Trophoblast cell (in vitro differentiated cells and primary cell): ENCODE data around the gene LCOR.
"Not testable (repeated sequence)": the region's sequence is repeated elsewhere in the genome, so short reads cannot be mapped to it uniquely, and the experiment has no call there.

Experiments used
- DNase-seq, 2 donors: peaks; one replicate each; pipeline ENCODE4 v3.0.0-alpha.2; 2016
- H2AFZ ChIP-seq: 2 replicates; pipeline ENCODE4 v1.6.1; 2013; ENCODE audit warnings: low read length, moderate library complexity, mild to moderate bottlenecking; ENCODE audit not compliant: insufficient read depth, poor library complexity
- H2AK5ac ChIP-seq: 2 replicates; pipeline ENCODE4 v1.6.1; 2013; ENCODE audit warnings: mild to moderate bottlenecking, low read length
- H2BK120ac ChIP-seq: 2 replicates; pipeline ENCODE4 v1.6.1; 2013; ENCODE audit warnings: low read length, mild to moderate bottlenecking, moderate library complexity; ENCODE audit not compliant: insufficient read depth, poor library complexity
- H2BK12ac ChIP-seq: 2 replicates; pipeline ENCODE4 v1.6.1; 2013; ENCODE audit warnings: mild to moderate bottlenecking, low read length, moderate library complexity
- H2BK5ac ChIP-seq: 2 replicates; pipeline ENCODE4 v1.6.1; 2013; ENCODE audit warnings: low read length, low read depth, moderate library complexity, mild to moderate bottlenecking; ENCODE audit not compliant: poor library complexity
- H3K14ac ChIP-seq: 2 replicates; pipeline ENCODE4 v1.6.1; 2013; ENCODE audit warnings: mild to moderate bottlenecking, low read length
- H3K18ac ChIP-seq: 2 replicates; pipeline ENCODE4 v1.6.1; 2013; ENCODE audit warnings: mild to moderate bottlenecking, low read length
- H3K23ac ChIP-seq: 2 replicates; pipeline ENCODE4 v1.6.1; 2013; ENCODE audit warnings: low read length
- H3K27ac ChIP-seq: 2 replicates; pipeline ENCODE4 v1.5.1; 2013; ENCODE audit warnings: low read depth, mild to moderate bottlenecking, inconsistent platforms, low read length, moderate library complexity
- H3K27me3 ChIP-seq: 2 replicates; pipeline ENCODE4 v1.6.1; 2013; ENCODE audit warnings: inconsistent platforms, mild to moderate bottlenecking, low read length, moderate library complexity; ENCODE audit not compliant: insufficient read depth
- H3K36me3 ChIP-seq, 2 experiments: 1 replicate in 1 of 2; 2 replicates in 1 of 2; pipeline ENCODE4 v1.6.1; 2013; ENCODE audit warnings: low read length in 2 of 2, mild to moderate bottlenecking in 2 of 2, moderate library complexity in 1 of 2; ENCODE audit not compliant: insufficient read depth in 2 of 2, control insufficient read depth in 1 of 2
- H3K4ac ChIP-seq: 2 replicates; pipeline ENCODE4 v1.6.1; 2013; ENCODE audit warnings: low read depth, mild to moderate bottlenecking, low read length, moderate library complexity
- H3K4me1 ChIP-seq, 2 experiments: 1 replicate in 1 of 2; 2 replicates in 1 of 2; pipeline ENCODE4 v1.6.1; 2013; ENCODE audit warnings: low read length in 2 of 2, mild to moderate bottlenecking in 2 of 2, moderate library complexity in 1 of 2; ENCODE audit not compliant: insufficient read depth in 2 of 2, control insufficient read depth in 1 of 2
- H3K4me2 ChIP-seq: 2 replicates; pipeline ENCODE4 v1.6.1; 2013; ENCODE audit warnings: inconsistent platforms, mild to moderate bottlenecking, low read length, moderate library complexity
- H3K4me3 ChIP-seq: 2 replicates; pipeline ENCODE4 v1.5.1; 2013; ENCODE audit warnings: mild to moderate bottlenecking, low read depth, low read length, inconsistent platforms
- H3K79me1 ChIP-seq: one replicate; pipeline ENCODE4 v1.6.1; 2013; ENCODE audit warnings: low read length
- H3K79me2 ChIP-seq: 2 replicates; pipeline ENCODE4 v1.6.1; 2013; ENCODE audit warnings: low read length, mild to moderate bottlenecking; ENCODE audit not compliant: control insufficient read depth, insufficient read depth, poor library complexity
- H3K9ac ChIP-seq: 2 replicates; pipeline ENCODE4 v1.6.1; 2013; ENCODE audit warnings: mild to moderate bottlenecking, low read length
- H3K9me3 ChIP-seq: 2 replicates; pipeline ENCODE4 v1.6.1; 2013; ENCODE audit warnings: low read depth, mild to moderate bottlenecking, control low read depth, inconsistent platforms, low read length; ENCODE audit not compliant: insufficient read depth
- H4K12ac ChIP-seq: 2 replicates; pipeline ENCODE4 v1.6.1; 2013; ENCODE audit warnings: low read depth, mild to moderate bottlenecking, low read length, moderate library complexity
- H4K8ac ChIP-seq: 2 replicates; pipeline ENCODE4 v1.6.1; 2013; ENCODE audit warnings: low read depth, mild to moderate bottlenecking, low read length, moderate library complexity
- H4K91ac ChIP-seq: one replicate; pipeline ENCODE4 v1.6.1; 2013; ENCODE audit warnings: low read depth, mild to moderate bottlenecking, low read length, moderate library complexity
- WGBS: extraction: QIAGEN DNeasy Blood & Tissue Kit; methylation state at CpG from one replicate; pipeline ENCODE4 v1.1.7; 2013; ENCODE audit warnings: missing lambda C conversion rate; ENCODE audit not compliant: insufficient read length, insufficient coverage; ENCODE audit errors: extremely low coverage; 5-methylcytosine and 5-hydroxymethylcytosine counted together

The LCOR gene

DNA sequence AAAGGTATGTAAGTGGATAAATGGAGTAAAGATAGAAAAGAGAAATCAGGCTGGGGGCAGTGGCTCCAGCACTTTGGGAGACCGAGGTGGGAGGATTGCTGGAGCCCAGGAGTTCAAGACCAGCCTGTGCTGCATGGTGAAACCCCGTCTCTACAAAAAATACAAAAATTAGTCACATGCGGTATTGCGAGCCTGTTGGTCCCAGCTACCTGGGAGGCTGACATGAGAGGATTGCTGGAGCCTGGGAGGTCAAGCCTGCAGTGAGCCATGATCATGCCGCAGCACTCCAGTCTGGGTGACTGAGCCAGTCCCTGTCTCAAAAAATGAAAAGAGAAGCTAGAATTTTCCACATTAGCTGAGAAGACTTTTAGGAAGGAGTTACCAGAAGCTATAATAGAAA lies 14.8 kb downstream of the LCOR start:
- no peak overlapping the region for H2BK120ac ChIP-seq
- no peak overlapping the region for H2AK5ac ChIP-seq
- H4K8ac ChIP-seq = no peak overlapping the region
- no peak for DNase-seq
- no peak overlapping the region for H3K9ac ChIP-seq
- no peak overlapping the region for H3K14ac ChIP-seq
- H3K79me2 ChIP-seq = peaks cover 10% of the 10 kb centered on the region
- H3K4me2 ChIP-seq = no peak overlapping the region
- H3K4me1 ChIP-seq = peaks cover 5 to 9% of the 10 kb centered on the region in 2 experiments
- no peaks in the 10 kb centered on the region for H3K9me3 ChIP-seq
- no peak overlapping the region for H2BK5ac ChIP-seq
- H4K12ac ChIP-seq = no peak overlapping the region
- H3K4ac ChIP-seq = no peak overlapping the region
- H3K36me3 ChIP-seq = no peaks in the 10 kb centered on the region
- H2BK12ac ChIP-seq = no peak overlapping the region
- H3K27me3 ChIP-seq = no peaks in the 10 kb centered on the region
- H3K79me1 ChIP-seq = peaks cover 3% of the 10 kb centered on the region
- H3K23ac ChIP-seq = no peak overlapping the region
- H3K18ac ChIP-seq = no peak overlapping the region
- no peak overlapping the region for H2AFZ ChIP-seq
- H3K4me3 ChIP-seq = no peak overlapping the region
- no peak overlapping the region for H3K27ac ChIP-seq
- no peak overlapping the region for H4K91ac ChIP-seq
- no CpG with 5 or more reads among the region's 5 CpGs for WGBS

DNA sequence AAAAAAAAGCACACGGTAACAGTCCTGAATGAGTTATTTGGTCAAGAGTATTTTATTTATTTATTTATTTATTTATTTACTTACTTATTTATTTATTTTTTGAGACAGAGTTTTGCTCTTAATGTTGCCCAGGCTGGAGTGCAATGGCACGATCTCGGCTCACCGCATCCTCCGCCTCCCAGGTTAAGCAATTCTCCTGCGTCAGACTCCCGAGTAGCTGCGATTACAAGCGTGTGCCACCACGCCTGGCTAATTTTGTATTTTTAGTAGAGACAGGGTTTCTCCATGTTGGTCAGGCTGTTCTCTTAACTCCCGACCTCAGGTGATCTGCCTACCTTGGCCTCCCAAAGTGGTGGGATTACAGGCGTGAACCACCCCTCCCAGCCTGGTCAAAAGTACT lies 15.3 kb downstream of the LCOR start:
- H3K9ac ChIP-seq, H3K36me3 ChIP-seq, H3K27ac ChIP-seq, H4K91ac ChIP-seq, H2BK120ac ChIP-seq, H3K4me1 ChIP-seq, H2AFZ ChIP-seq, H2BK5ac ChIP-seq, H3K79me2 ChIP-seq, H3K4me2 ChIP-seq, H3K9me3 ChIP-seq, H2BK12ac ChIP-seq, H2AK5ac ChIP-seq, H4K8ac ChIP-seq, H4K12ac ChIP-seq, H3K23ac ChIP-seq, H3K4me3 ChIP-seq, H3K14ac ChIP-seq, H3K79me1 ChIP-seq, H3K4ac ChIP-seq, H3K27me3 ChIP-seq, H3K18ac ChIP-seq: not testable (repeated sequence)
- DNase-seq = peak in 1 of 2 donors; percentile 12
- WGBS = no CpG with 5 or more reads among the region's 12 CpGs

DNA sequence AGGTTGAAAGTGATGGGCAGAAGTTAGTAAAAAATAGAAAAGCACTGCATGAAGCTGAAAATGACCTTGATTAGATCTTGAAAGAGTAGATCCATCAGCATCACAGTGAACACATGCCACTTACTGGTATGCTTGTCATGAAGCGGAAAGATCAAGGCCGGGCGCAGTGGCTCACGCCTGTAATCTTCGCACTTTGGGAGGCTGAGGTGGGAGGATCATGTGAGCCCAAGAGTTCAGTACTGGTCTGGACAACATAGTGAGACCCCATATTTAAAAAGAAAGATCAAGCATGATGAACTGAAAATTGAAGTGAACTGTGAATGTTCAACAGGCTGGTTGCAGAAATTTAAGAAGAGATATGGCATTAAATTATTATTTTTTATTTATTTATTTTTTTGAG lies 18.0 kb downstream of the LCOR start:
- H2BK120ac ChIP-seq = no peak overlapping the region
- WGBS = no CpG with 5 or more reads among the region's 5 CpGs
- no peak overlapping the region for H3K14ac ChIP-seq
- no peak overlapping the region for H4K8ac ChIP-seq
- DNase-seq = no peak
- no peak overlapping the region for H3K4me3 ChIP-seq
- H2BK5ac ChIP-seq = no peak overlapping the region
- H3K18ac ChIP-seq = no peak overlapping the region
- no peak overlapping the region for H4K12ac ChIP-seq
- no peak overlapping the region for H3K4ac ChIP-seq
- H3K4me1 ChIP-seq = peaks cover 2 to 3% of the 10 kb centered on the region in 2 experiments
- no peak overlapping the region for H2AK5ac ChIP-seq
- H3K79me2 ChIP-seq = peaks cover 9% of the 10 kb centered on the region
- no peak overlapping the region for H2AFZ ChIP-seq
- H3K27me3 ChIP-seq = no peaks in the 10 kb centered on the region
- no peak overlapping the region for H2BK12ac ChIP-seq
- H3K9ac ChIP-seq = no peak overlapping the region
- H3K9me3 ChIP-seq = no peaks in the 10 kb centered on the region
- H3K4me2 ChIP-seq = no peak overlapping the region
- H4K91ac ChIP-seq = no peak overlapping the region
- no peaks in the 10 kb centered on the region for H3K79me1 ChIP-seq
- H3K27ac ChIP-seq = no peak overlapping the region
- no peaks in the 10 kb centered on the region for H3K36me3 ChIP-seq
- H3K23ac ChIP-seq = no peak overlapping the region

DNA sequence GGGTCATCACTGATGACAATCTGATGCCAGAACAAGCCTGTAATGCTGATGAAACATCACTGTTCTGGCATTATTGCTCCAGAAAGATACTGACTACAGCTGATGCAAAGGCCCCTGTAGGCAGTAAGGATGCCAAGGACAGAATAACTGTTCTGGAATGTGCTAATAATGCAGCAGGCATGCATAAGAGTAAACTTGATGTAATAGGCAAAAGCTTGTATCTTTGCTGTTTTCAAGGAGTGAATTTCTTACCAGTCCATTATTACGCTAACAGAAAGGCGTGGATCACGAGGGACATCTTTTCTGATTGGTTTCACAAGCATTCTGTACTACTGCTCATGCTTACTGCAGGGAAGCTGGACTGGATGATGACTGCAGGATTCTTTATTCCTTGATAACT lies 18.7 kb downstream of the LCOR start:
- peaks cover 8% of the 10 kb centered on the region for H3K79me2 ChIP-seq
- H4K91ac ChIP-seq = no peak overlapping the region
- no peaks in the 10 kb centered on the region for H3K27me3 ChIP-seq
- no peak overlapping the region for H2AK5ac ChIP-seq
- H3K36me3 ChIP-seq = no peaks in the 10 kb centered on the region
- no peak overlapping the region for H4K8ac ChIP-seq
- H3K18ac ChIP-seq = no peak overlapping the region
- no peak overlapping the region for H3K14ac ChIP-seq
- H2BK12ac ChIP-seq = no peak overlapping the region
- no peaks in the 10 kb centered on the region for H3K9me3 ChIP-seq
- peaks cover 2 to 3% of the 10 kb centered on the region in 2 experiments for H3K4me1 ChIP-seq
- no peak overlapping the region for H4K12ac ChIP-seq
- H2AFZ ChIP-seq = no peak overlapping the region
- no peak overlapping the region for H3K4me3 ChIP-seq
- H3K79me1 ChIP-seq = no peaks in the 10 kb centered on the region
- H3K4ac ChIP-seq = peak overlapping the region; percentile 56
- no peak overlapping the region for H3K23ac ChIP-seq
- no peak overlapping the region for H3K27ac ChIP-seq
- no peak overlapping the region for H3K9ac ChIP-seq
- no peak overlapping the region for H2BK120ac ChIP-seq
- no CpG with 5 or more reads among the region's 3 CpGs for WGBS
- no peak overlapping the region for H2BK5ac ChIP-seq
- peak; percentile 61 to 82 for DNase-seq
- no peak overlapping the region for H3K4me2 ChIP-seq
